ENCODE results near the gene CACNA1H.

- TF ChIP-seq CTCF (conservative IDR thresholded peaks at IDR 0.05; ENCODE audit: low read depth, low read length) = no peak
- no peak for TF ChIP-seq EZH2 (IDR thresholded peaks at IDR 0.05; ENCODE audit: borderline replicate concordance, low read depth, low read length, poor library complexity, severe bottlenecking)
Observed at GRCh38 chr16:1155353-1156054, 2.6 kb downstream of the CACNA1H start.

All from A673 (cell line).